ENCODE data around the gene LCN6.
A peak's percentile ranks its signal among the peaks of the same experiment; 100 is the strongest.
"Not testable (repeated sequence)": the region's sequence is repeated elsewhere in the genome, so short reads cannot be mapped to it uniquely, and the experiment has no call there.

LCN6 gene

GRCh38 chr9:136748201-136748600 is at the start of gene LCN6:
Gene LCN6 (minus strand): TSS chr9:136748525. CDS start chr9:136748483, 42 bp downstream.
- no peak for DNase-seq (ENCODE audit: low read depth)

- not testable (repeated sequence) for DNase-seq (ENCODE audit: low read depth)
Measured at GRCh38 chr9:136796775-136797347, 48.5 kb upstream of the LCN6 start.

- no peak for DNase-seq (ENCODE audit: low read depth)
Measured at GRCh38 chr9:136796238-136796774, 48.0 kb upstream of the LCN6 start, which contains the start of gene CCDC183. Gene CCDC183 (plus strand): TSS chr9:136796338. CDS start chr9:136796398, 60 bp downstream.

GRCh38 chr9:136795000-136795348 is 46.6 kb upstream of the LCN6 start:
- DNase-seq (ENCODE audit: low read depth): no peak

- DNase-seq (ENCODE audit: low read depth): no peak
Measured at GRCh38 chr9:136794281-136794999, 46.1 kb upstream of the LCN6 start.

DNA sequence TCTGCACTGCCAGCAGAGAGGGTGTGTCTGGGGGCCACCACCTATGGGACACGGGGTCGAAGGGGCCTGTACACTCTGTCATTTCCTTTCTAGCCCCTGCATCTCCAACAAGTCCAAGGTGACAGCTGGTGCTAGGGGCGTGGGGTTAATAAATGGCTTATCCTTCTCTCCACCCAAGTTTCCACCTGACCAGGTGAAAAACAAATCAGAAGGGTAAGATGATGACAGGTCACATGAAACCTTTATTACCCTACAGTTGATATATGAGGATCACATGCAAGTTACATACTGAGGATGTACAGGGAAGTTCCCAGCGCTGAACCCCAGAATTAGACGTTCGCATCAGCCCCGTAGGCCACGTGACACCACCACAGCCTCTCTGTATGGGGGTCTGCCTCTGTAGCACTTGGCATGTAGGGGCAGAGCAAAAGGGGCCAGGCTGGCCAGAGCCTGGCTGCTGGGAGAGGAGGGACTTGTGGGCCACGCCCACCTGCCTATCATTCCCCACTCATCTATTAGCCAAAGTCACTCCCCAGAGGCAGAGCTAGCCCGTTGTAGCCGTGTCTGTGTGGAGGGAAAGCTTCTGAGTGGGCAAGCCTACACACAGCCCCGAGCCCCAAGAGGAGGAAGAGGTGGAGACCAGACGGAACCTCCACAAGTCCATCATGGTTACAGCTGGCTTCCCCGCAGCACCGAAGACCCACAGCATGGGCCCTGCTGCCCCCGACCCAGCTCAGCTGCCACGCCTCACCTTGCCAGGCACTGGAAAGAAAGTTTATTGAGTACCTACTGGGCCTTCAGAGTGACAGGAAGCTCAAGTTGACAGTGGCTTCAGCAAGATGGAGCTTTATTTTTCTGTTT is 45.0 kb upstream of the LCN6 start:
- no peak for DNase-seq (ENCODE audit: low read depth)

DNA sequence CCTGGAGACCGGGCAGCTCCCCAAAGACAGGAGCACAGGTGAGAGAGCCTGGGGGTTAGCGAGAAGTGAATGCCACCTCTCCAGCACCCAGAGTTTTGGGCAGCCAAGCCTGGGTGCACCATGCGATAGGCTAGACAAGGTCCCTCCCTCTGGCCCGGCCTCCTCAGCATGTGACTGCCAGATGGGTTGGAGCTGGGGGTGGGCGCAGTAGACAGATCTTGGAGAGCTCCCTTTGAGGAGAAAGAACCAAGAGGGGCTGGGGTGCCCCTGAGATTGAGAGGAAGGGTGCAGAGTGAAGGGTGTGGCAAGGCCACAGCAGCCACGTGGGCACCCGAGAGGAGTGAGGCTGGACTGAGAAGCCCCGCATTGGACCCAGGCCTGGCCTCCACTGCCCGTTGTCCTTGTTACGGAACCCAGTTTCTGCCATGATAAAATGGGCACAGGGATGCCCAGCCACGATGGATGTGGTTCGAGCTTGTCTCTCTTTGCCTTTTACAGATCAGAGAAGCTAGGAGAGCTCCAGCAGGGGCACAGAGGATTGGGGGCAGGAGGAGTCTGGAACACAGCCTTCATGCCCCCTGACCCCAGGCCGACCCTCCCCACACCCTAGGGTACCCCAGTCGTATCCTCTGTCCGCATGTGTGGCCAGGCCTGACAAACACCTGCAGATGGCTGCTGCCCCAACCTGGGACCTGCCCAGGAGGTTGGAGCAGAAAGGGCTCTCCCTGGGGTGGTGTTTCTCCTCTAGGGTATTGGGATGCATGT is 44.2 kb upstream of the LCN6 start:
- DNase-seq (ENCODE audit: low read depth): no peak

DNA sequence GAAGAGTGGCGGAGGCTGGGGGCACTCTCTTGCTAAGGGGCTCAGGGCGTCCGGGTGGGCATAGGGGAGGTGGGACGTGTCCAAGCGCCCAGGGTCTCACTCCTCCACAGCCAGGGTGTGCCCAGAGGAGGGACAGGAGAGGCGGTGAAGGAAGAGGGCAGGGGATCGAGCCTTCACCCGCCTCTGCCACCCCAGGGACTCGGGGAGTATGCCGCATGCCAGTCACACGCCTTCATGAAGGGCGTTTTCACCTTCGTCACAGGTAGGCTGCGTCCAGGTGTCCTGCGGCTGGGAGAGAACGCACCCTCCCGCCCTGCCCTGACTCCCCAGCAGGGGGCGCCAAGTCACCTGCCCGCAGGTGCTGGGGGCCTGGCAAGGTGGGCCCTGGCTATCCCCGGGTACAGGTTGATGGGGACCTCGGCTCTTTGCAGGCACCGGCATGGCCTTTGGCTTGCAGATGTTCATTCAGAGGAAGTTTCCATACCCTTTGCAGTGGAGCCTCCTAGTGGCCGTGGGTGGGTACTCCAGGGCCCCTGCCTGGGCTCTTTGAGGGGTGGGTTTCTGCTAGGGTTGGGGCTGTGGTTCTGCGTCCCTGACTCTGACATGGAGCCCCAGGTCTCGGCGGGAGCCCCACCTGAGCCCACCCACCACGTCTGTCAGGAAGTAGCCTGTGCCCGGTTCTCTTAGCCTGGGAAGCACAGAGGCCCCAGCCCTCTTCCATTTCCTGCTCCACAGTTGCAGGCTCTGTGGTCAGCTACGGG is 43.4 kb upstream of the LCN6 start:
- peak; percentile 39 for DNase-seq (ENCODE audit: low read depth)

GRCh38 chr9:136790640-136791515 is 42.6 kb upstream of the LCN6 start, which contains the start of gene TMEM141:
Gene TMEM141 (plus strand): TSS chr9:136791344. CDS start chr9:136791371, 27 bp downstream.
- peak; percentile 100 for DNase-seq (ENCODE audit: low read depth)

- DNase-seq (ENCODE audit: low read depth): no peak
Measured at GRCh38 chr9:136789523-136789937, 41.2 kb upstream of the LCN6 start.

- DNase-seq (ENCODE audit: low read depth): not testable (repeated sequence)
Measured at GRCh38 chr9:136788644-136789522, 40.6 kb upstream of the LCN6 start.

DNA sequence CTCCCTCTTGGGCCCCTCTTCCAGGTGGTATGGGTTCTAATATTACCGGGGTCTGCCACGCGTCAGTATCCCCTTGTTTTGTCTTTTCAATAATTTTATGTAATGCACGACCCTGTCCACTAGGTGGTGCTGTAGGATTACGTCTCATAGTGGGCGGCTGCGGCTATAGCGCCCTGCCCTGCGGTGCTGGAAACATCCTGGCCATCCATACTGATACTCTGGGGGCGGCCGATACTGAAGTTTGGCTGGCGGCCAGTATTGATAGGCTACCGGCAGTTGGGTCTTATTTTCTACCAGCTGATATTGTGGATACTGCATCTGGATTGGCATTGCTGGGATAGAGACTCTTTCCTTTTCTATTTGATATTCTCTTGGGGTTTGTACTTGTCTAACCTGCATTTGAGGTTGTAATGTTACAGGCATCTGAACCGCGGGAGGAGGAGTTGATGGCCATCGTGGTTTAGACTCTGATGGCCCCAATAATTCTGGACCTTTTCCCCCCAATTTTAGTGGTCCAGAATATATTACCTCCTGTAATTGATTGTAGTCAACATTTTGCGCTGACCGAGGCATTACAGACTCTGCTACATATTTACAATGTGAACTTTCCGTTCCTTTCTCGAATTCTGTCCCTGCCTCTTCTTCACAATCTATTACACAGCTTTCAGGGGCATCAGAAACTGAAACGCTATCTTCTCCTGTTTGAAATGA is 39.5 kb upstream of the LCN6 start:
- DNase-seq (ENCODE audit: low read depth): peak; percentile 39

GRCh38 chr9:136786983-136787382 is 38.7 kb upstream of the LCN6 start:
- DNase-seq (ENCODE audit: low read depth): not testable (repeated sequence)

DNA sequence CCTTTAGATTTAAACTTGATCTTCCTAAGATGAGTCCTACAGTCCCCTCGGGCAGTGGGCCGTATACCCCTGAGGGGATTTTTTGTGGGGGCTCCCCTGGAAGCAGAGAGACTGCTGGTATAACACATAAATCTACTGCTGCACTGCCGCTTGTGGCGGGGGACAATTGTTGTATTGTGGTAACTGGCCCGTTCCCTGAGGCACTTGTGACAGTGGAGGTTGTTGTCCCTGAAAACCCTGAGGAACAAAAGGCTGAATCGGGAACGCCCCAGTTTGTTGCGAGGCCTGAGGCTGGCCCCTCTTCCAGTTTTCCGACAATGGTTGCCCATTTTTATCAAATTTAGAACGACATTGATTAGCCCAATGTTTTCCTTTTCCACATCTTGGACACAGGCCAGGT is 38.1 kb upstream of the LCN6 start:
- no peak for DNase-seq (ENCODE audit: low read depth)

DNA sequence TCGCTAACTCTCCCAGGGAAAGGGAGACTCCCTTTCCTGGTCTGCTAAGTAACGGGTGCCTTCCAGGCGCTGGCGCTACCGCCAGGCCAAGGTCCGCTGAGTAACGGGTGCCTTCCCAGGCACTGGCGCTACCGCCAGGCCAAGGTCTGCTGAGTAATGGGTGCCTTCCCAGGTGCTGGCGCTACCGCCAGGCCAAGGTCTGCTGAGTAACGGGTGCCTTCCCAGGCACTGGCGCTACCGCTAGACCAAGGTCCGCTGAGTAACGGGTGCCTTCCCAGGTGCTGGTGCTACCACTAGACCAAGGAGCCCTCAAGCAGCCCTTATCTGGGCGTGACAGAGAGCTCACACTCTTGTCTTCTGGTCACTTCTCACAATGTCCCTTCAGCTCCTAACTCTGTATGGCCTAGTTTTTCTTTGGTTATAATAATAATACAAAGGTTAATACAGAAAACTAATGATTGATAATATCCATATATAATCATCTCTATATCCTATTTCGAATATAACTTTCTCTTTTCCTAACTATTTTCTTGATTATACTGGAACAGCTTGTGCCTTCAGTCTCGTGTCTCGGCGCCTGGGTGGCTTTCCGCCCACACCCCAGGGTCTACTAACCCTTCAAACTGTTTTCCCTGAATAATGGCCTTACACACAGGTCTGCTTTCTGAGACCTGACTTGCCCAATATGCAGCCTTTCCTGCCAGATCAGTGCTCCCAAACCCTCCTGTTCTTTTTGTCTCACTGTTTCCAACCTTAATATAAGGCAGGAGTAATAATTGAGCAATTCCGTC is 37.4 kb upstream of the LCN6 start:
- not testable (repeated sequence) for DNase-seq (ENCODE audit: low read depth)

DNA sequence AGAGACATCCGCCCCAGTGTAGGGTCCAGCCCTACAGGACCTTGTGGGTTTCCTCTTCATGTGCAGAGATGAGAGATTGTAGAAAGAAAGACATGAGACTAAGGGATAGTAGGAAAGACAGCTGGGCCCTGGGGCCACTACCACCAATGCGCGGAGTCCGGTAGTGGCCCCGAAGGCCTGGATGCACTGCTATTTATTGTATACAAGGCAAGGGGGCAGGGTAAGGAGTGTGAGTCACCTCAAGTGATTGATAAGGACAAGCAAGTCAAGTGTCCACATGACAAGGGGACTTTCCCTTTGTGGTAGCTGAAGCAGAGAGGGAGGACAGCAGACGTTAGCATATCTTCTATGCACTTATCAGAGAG is 36.7 kb upstream of the LCN6 start:
- no peak for DNase-seq (ENCODE audit: low read depth)

GRCh38 chr9:136784249-136784996 is 36.1 kb upstream of the LCN6 start:
- no peak for DNase-seq (ENCODE audit: low read depth)
